HG03439 (cell line): ENCODE results near the gene ZNF385B.

Experiments
- ATAC-seq: cut with Tn5 transposase; IDR thresholded peaks from one replicate; pipeline ENCODE4 v1.9.1; 2021; ENCODE audit warnings: mild to moderate bottlenecking, moderate library complexity; ENCODE audit not compliant: unreplicated experiment

The ZNF385B gene

DNA sequence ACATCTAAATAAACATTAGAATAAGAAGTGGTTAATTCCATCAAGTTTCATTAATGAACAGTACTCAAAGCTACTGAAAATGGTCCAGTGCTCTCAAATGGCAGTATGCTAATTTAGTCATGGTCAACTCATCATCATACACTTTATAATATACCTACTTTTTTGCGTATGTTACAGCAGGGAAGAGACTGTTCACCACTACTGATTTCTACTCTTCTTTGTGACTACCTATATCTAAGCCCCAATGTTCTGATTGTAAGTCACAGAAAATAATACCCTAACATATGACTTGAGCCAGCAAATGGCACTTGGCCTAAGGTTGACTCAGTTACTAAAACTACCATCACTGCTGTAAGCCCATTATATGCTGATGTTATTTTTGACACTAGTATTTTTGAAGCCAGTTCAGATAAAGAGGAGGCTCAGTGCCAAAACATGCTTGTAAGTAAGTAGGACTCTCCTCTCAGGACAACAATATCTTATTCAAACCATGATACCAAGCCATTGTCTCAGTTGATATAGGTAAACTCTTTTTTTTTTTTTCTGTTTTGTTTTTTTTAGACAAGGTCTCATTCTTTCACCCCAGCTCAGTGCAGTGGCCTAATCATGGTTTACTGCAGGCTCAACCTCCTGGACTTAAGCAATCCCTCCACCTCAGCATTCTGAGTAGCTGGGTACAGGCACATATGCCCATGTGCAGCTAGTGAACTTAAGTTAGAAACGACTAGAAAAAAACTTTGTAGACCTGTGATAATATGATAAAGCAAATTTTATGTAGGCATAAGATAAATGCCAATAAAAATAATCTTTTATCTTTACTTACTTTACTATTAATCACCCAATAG lies 266.9 kb downstream of the ZNF385B start:
- no peak for ATAC-seq

DNA sequence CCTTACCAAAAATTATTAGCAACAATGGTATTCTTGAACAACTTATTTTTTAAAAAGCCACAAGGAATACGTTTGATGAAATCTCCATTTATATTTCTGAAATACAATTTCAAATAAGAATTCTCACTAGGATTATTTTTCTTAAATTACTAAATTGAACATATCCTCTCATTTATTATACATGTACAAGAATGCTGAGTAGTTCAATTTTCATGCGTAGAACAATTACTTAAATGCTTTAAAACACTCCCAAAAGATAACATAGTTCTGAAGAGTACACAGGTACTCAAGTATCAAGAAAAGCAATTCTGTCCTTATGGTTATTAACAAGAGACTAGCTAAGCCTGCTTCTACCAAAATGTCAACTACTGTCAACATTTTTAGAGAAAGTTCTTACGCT lies 268.1 kb downstream of the ZNF385B start:
- no peak for ATAC-seq

DNA sequence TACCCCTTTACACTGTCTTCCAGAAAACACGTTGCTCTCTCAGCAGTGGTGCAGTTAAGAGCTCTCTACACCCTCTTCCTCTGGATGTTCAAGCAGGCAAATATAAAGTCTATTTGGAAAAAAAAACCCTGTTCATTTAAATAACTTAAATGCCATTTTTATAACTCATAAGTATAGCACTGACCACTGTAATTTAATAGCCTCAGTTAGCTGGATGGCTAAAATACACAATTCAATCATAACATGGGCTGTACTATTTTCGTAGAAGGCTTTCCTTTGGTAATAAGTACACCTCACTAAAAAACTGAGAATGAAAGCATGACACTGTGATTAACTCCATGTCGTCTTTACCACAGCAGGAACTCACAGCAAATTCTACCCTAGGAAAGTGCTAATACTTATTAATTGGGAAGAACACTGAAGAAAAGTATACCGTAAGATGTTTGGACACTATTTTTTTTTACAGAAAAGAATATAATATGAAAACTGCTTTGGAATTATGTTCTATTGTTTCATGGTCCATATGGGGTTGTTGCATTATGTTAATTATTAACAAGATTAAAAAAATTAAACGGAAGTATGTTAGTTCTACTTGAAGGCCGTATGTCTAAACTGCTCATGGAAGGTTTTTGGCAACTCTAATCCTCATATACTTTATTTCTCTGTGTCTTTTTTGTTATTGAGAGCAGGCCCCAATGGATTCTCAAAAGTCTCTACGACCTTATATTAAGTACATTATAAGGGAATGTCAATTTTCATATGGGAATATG lies 269.1 kb downstream of the ZNF385B start:
- ATAC-seq, result no peak

DNA sequence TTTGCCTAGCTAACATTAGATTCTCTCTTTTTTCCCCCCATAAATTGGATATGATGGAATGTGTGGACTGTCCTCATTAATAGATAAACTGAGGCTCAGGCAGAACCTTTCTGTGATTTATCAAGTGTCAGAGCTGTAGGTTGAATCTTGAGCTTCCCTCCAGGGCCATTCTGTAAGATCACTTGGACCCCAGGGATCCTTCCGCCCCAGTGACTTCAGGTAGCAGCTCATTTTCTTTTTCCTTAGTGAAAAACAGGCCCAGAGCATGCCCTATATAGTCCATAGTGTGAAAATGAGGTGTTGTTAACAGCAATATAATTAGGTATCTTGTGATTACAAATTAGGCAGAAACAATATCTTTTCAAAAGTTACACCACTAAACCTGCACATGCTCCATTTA lies 269.7 kb downstream of the ZNF385B start:
- ATAC-seq, result no peak

DNA sequence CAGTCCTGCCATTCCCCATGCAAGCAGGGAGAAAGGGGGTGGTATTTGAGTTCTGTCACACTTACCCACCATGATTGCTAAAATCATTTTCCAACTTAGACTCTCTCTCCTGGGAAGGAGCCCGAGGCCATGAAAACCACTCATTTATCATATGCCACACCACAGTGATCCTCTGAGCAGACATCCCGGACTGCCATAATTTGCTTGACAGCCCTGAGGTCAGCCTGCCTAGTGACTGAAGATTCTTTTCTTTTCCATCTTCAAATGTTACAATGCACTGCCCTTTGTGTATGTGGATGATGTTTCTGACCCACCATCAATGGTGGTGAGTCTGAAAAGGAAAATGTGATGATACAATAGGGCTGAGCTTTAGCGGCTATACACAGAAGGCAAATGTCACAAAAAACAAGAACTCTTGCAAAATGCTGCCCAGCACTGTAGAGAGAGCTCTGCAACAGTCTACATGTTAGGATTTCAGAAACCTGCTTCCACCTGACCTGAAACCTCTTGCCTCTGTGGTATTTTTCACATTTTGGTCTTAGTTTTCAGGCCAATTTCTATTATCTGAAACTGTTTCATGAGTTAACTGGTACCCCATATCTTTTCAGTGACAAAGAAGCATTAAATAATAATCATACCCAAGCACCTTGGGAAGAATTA lies 272.8 kb downstream of the ZNF385B start:
- ATAC-seq, result no peak

DNA sequence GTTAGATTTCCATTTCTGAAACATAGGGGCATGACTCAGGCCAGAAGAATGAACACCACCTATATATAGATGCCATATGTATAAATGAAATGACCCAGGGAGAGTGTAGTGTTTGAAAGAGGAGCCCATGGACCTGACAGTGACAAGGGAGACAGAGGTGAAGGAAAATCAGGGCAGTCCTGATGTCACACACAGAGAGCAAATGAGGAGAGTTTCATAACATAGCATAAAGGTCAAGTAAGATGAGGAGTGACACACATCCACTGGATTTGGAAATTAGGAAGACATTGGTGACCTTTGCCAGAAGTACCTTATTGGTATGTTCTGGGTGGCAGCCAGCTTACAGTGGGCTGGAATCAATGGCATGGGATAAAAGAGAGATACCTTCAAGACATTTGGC lies 276.7 kb downstream of the ZNF385B start:
- no peak for ATAC-seq

DNA sequence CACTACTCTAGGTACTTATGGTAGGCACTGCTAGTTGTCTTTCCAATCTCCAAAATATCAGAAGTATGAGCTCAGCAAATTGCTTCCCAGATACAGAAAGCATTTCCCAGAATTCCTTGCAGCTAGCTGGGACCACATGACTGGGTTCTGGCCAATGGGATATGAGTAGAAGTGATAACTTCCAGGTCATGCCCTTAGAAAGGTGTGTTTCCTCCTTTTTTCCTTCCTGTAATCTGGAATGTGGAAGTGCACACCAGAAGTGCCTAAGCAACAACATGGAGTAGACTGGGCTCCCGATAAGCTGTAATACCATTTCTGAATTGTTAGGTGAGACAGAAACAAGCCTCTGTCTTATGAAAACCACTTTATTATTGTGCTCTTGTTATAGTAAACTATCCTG lies 279.8 kb downstream of the ZNF385B start:
- no peak for ATAC-seq

DNA sequence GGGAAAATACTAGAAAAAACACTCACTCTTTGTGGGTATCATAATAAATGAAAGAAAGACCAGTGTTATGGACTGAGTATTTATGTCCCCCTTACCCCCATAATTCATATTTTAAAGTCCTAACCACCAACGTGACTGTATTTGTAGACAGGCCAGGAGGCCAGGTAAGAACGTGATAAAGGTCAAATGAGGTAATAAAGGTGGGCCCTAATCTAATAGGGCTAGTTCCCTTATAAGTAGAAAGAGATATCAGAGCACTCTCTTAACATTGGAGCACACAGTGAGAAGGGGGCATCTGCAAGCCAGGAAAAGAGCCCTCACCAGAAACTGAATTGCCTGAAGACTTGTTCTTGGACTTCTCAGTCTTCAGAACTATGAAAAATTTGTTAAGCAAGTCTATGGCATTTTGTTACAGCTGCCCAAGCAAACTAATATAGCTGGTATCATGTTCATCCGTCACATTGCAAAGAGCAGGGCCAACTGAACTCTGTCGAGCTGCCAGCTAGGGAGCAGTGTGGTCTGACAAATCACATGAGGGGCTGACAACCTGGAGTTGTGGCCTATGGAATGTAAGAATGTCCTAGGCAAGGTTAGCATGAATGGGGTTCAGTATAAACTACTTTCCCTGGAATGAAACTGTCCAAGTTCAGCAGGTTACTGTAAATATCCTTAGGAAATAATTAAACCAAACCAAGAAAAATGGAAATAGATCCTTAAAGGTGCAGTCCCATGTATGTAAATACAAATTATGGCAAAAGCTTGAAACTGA lies 280.9 kb downstream of the ZNF385B start:
- ATAC-seq, result no peak

DNA sequence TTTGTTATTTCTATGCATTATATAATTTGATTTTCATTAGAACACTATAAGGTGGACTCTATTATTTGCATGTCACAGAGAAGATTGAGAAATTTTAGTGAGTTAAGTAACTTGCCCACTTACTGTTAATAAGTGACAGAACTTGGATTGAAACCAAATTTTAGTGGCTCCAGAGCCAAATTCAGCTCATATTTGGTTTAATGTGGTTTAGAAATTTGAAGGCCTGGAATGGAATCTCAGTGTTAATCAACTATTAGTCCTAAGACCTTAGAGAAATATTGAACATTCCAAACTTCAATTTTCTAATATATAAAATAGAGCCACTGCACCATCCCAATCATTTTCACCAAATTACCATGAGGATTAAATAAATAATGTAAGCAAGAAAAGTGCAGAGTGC lies 281.6 kb downstream of the ZNF385B start:
- ATAC-seq, result no peak

DNA sequence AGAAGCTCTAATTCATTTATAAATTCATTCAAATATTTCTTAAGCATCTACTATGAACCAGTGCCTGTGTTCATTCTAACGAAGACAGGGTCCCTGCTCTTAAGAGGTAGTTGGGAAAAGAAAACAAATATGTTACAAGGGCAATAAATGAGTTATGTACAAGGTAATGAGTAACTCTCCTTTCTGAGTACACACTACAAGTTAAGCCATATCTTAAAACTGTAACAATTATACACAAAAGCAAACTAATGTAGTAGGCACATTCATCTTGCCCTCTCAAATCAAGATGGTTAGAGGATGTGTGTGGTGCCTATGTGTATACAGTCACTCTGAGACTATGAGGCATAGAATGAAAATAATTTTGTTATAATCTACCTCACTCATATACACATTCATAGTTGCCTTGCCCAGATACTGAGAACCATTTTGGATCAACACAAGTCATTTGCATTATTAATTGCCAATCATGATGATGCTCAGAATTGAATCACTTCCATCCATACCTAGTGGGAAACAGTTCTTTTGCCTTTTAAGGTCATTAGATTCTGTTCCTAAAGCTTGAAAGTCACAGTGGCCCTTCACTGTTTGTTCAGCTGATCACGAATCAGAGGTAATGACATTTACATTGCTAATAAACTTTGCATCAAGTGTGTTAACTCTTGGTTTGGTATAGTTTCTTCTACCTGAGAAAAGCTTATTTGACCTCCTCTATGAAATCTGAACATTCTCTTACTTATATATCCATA lies 283.1 kb downstream of the ZNF385B start:
- no peak for ATAC-seq

DNA sequence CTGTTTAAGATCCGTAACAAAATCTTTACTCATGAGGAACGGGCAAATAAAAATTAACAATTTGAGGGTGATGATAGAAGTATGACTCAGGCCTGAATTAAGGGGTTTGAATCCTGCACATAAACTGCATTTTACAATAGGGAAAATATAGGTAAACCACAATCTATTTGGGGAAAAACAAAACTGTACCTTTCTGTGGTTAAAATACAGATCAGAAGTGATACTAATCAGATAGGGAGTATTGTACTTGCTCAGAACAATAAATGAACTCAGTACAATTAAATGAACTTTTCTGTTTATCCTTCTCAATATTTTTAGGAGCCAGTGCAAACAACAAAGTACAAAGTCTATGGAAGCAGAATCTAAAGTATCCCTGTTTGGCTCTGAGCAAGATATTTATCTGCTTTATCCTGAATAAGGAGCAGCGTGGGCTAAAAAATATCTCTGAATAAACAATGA lies 287.3 kb downstream of the ZNF385B start:
- ATAC-seq, result no peak

DNA sequence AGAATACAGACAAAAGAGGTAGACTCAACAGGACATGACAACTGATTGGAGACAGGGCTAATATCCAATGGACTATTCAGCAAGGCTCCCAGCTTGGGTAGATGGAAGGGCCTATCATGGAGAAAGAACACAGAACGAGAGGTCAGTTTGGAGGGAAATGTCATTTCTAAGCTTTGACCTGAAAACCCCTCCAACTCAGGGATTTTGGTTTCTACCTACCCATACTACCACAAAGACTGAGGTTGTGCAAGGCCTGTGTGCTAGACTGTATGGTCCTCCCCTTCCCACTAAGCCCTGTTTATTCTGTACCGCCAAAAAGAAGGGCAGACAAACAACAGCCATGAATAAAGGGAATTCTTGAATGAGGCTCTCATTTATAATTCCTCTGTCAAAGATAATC lies 288.9 kb downstream of the ZNF385B start:
- no peak for ATAC-seq

DNA sequence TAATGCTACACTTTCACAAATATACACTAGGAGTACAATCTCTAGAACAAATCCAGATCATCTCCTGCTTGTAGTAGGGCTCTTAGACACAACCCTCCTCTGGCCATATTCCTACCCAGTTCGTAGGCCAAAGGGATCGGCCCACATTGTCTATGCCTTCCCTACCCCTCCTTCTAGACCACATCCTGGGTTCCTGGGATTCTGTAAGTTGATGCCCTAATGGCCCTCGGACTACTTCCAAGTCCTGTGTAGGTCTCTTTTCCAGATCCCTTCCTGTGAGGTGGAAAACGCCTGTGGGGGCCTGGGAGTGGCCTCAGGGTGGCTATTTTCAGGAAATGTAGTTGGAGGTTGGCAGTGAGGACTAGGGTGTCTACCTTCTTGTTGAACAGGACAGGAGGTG lies 289.7 kb downstream of the ZNF385B start:
- ATAC-seq, result no peak

DNA sequence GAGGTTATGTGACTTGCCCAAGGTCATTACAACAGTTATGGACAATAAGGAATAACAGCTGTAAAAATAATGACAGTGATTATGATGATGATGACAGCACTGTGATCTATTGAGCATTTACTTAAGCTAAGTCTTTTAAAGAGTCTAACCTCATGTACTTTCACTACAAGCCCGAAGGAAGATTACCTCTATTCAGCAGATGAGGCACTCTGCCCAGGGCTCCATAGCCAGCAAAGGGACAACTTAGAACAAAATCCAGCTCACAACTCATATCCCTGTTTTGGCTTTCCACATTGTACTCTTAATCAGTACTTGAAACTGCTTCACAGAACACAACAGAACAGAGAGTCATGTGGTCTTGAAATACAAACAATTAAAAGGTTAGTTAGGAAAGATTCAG lies 290.2 kb downstream of the ZNF385B start:
- ATAC-seq, result no peak

DNA sequence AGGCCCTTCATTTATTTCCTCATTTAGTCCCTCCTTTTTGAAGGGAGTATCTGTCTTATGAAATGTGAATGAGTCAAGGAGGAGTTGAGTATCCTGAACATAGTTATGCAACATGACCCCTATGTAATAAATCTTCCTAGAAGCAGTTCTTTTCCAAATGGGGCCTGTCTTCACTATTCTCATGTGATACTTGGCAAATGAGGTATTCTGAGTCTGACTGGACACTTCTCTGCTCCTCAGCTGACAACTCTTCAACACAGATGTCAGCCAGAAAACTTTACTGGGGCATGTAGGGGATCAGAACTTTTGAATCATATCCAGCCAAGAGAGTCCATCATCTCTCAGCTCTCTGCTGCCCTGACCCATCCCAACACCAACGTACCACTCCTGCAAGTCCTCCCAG lies 291.6 kb downstream of the ZNF385B start:
- ATAC-seq, result no peak

DNA sequence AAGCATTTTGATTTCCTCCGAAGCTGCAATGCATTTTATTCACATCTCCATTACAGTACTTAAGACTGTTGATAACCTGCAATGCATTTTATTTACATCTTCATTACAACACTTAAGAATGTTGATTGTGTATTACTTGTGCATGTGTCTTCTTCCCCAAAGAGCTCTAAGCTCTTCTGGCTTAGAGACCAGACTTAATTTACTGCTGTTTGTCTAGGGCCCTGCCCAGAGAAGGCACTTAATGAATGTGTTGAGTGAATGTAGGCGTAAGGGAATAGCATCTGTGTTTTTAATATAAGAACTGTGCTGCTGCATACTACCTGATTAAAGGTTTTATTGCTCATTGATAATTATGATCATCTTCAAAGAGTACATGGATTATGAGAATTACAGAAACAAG lies 295.6 kb downstream of the ZNF385B start:
- no peak for ATAC-seq

DNA sequence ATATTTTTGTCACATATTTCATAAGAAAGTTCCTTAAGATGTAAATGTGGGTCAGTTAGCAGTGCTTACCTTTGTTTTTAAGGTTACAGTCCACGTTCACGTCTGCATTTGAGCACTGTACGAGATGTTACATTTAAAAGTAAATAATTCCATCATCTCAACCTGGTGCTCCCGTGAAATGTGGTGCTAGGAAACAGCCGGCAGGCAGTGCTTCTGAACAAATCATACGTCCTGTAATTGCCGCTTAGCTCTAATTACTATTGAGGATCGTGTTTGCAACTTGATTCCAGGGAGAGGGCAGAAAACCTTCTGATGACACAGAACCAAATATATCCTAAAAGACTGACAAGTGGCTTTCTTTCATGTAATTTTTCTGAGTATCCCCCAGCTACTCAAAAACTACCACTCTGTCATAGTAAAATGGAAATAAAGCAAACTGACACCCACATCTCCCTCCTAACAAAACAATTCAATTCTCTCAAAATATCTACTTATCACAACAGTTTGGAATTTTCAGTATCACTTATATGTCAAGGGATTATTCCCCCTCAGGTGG lies 299.0 kb downstream of the ZNF385B start:
- no peak for ATAC-seq

DNA sequence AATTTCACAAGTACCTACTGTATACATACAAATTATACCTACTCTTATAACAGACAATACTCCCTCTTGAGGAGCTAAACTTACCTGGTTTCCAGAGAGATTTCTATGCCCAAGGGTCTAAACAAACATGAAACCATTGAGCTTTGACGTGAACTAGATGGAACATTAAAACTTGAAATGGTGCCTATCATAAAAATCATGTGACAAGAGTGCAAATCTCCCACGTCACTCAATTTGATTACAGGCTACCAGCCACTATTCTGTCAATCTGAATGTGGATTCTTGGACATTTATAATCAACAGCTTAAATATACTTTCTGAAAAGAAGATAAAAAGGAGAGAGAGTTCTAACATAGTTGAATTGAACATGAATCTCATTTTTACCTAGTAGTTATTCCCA lies 299.7 kb downstream of the ZNF385B start:
- ATAC-seq, result no peak

DNA sequence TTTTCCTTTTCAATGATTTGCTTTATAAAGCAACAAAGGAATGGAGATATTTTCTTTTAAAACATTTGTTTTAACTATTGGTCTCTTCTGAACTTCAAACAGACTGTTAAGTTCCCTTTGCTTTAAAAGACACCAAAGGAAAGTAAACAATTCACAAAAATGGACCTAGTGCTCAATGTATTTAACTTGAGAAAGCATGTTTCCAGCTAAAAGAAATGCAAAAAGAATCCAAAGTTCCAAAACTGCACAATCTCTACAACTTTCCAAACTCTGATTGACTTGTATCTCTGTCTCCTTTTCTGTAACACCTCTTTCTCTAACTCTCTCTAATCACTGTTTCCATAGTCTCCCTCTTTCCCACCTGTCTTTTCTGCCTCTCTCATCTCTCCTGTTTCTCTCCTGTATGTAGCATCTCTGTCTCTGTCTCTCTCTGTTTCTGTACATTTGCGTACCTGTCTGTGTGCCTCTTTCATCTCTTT lies 301.1 kb downstream of the ZNF385B start:
- no peak for ATAC-seq
